Neural progenitor cell (in vitro differentiated cells): ENCODE data around the gene LRRC72.

Source experiments
- CTCF ChIP-seq: fragments of 200-600 bp; sonication (generic); IDR thresholded peaks from 2 replicates; pipeline ENCODE4 v1.5.1; 2017; ENCODE audit warnings: antibody characterized with exemption, mild to moderate bottlenecking
- EZH2 ChIP-seq: fragments of 200-600 bp; sonication (generic); IDR thresholded peaks from 2 replicates; pipeline ENCODE4 v1.6.1; 2017; ENCODE audit warnings: antibody characterized with exemption, mild to moderate bottlenecking, moderate library complexity
- EZH2phosphoT487 ChIP-seq: fragments of 200-600 bp; sonication (generic); IDR thresholded peaks from 2 replicates; pipeline ENCODE4 v1.6.1; 2017; ENCODE audit warnings: antibody characterized with exemption

- TF ChIP-seq CTCF, result no peak
- TF ChIP-seq EZH2, result no peak
- no peak for TF ChIP-seq EZH2phosphoT487
These were observed 29.7 kb downstream of the LRRC72 start for GRCh38 chr7:16556359-16556758.
